Measurements from ENCODE around the gene DIAPH1.

DNA sequence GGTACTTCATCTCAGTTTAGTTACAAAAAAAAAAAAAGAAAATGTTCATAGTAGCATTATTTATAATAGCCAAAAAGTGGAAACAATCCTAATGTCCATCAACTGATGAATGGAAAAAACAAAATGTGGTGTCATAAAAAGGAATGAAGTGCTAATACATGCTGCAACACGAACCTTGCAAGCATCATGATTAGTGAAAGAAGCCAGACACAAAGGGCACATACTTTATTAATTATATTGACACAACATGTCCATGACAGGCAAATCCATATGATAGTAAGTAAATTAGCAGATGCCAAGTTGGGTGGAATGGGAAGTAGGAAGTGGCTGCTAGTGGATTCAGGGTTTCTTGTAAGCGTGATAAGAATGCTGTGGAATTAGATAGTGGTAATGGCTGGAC, 75.7 kb downstream of the DIAPH1 start:
- TF ChIP-seq, protein P1, sequence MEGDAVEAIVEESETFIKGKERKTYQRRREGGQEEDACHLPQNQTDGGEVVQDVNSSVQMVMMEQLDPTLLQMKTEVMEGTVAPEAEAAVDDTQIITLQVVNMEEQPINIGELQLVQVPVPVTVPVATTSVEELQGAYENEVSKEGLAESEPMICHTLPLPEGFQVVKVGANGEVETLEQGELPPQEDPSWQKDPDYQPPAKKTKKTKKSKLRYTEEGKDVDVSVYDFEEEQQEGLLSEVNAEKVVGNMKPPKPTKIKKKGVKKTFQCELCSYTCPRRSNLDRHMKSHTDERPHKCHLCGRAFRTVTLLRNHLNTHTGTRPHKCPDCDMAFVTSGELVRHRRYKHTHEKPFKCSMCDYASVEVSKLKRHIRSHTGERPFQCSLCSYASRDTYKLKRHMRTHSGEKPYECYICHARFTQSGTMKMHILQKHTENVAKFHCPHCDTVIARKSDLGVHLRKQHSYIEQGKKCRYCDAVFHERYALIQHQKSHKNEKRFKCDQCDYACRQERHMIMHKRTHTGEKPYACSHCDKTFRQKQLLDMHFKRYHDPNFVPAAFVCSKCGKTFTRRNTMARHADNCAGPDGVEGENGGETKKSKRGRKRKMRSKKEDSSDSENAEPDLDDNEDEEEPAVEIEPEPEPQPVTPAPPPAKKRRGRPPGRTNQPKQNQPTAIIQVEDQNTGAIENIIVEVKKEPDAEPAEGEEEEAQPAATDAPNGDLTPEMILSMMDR (IDR thresholded peaks at IDR 0.05) = no peak
- TF ChIP-seq POLR2A (IDR thresholded peaks at IDR 0.05) (no peak), POLR2AphosphoS5 (IDR thresholded peaks at IDR 0.05) (no peak)

Data from prostate gland (tissue), 2 donors.